Nephron (organoid): ENCODE data around the gene EHD4.

Experiments
- H3K27ac Mint-ChIP-seq, 3 experiments: 2 replicates each; pipeline ENCODE4 v1.8.0; 2020; ENCODE audit warnings: mixed read lengths in 3 of 3, mild to moderate bottlenecking in 2 of 3, moderate library complexity in 1 of 3
- H3K27me3 Mint-ChIP-seq: 2 replicates; pipeline ENCODE4 v1.8.0; 2021; ENCODE audit warnings: low read depth, mild to moderate bottlenecking, moderate library complexity, mixed read lengths
- H3K36me3 Mint-ChIP-seq: 2 replicates; pipeline ENCODE4 v1.8.0; 2020; ENCODE audit warnings: low read depth, mixed read lengths
- H3K4me1 Mint-ChIP-seq: 2 replicates; pipeline ENCODE4 v1.8.0; 2020; ENCODE audit warnings: mixed read lengths
- H3K4me3 Mint-ChIP-seq, 3 experiments: 2 replicates each; pipeline ENCODE4 v1.8.0; 2020; ENCODE audit warnings: mild to moderate bottlenecking in 3 of 3, mixed read lengths in 3 of 3, moderate library complexity in 2 of 3
- H3K9me3 Mint-ChIP-seq: 2 replicates; pipeline ENCODE4 v1.8.0; 2020; ENCODE audit warnings: mixed read lengths
- CTCF ChIP-seq, 3 experiments: fragments of 200-600 bp; sonication (generic); IDR thresholded peaks; one replicate each; pipeline ENCODE4 v1.5.0; 2021; ENCODE audit warnings: antibody characterized with exemption in 3 of 3; ENCODE audit not compliant: unreplicated experiment in 3 of 3

EHD4 gene

GRCh38 chr15:41933771-41934170 lies 38.6 kb downstream of the EHD4 start:
- TF ChIP-seq CTCF (IDR thresholded peaks at IDR 0.05; ENCODE audit: unreplicated experiment in 3 of 3) = no peak
- no peak overlapping the region for H3K27ac Mint-ChIP-seq

GRCh38 chr15:41933326-41933725 lies 39.0 kb downstream of the EHD4 start:
- Mint-ChIP-seq H3K4me3 (peak overlapping the region in 2 of 3 experiments; percentile 23 to 26), H3K4me1 (peaks cover 55% of the 10 kb centered on the region), H3K27me3 (peaks cover 4% of the 10 kb centered on the region), H3K36me3 (no peaks in the 10 kb centered on the region), H3K9me3 (no peaks in the 10 kb centered on the region), H3K27ac (peak overlapping the region; percentile 52 to 76 (median 68))
- no peak for TF ChIP-seq CTCF (IDR thresholded peaks at IDR 0.05; ENCODE audit: unreplicated experiment in 3 of 3)

More at GRCh38 chr15:41933771-41934170, 38.6 kb downstream of the EHD4 start:
- no peaks in the 10 kb centered on the region for H3K36me3 Mint-ChIP-seq
- H3K4me1 Mint-ChIP-seq = peaks cover 50% of the 10 kb centered on the region
- H3K27me3 Mint-ChIP-seq = peaks cover 4% of the 10 kb centered on the region
- H3K4me3 Mint-ChIP-seq = no peak overlapping the region
- H3K9me3 Mint-ChIP-seq = no peaks in the 10 kb centered on the region

GRCh38 chr15:41932511-41933289 lies 39.7 kb downstream of the EHD4 start:
- peak overlapping the region; percentile 52 to 76 (median 68) for H3K27ac Mint-ChIP-seq
- H3K4me3 Mint-ChIP-seq = peak overlapping the region; percentile 9 to 26 (median 23)
- H3K9me3 Mint-ChIP-seq = no peaks in the 10 kb centered on the region
- H3K4me1 Mint-ChIP-seq = peaks cover 61% of the 10 kb centered on the region
- TF ChIP-seq CTCF (IDR thresholded peaks at IDR 0.05; ENCODE audit: unreplicated experiment in 3 of 3) = no peak
- H3K27me3 Mint-ChIP-seq = peaks cover 4% of the 10 kb centered on the region
- H3K36me3 Mint-ChIP-seq = no peaks in the 10 kb centered on the region

GRCh38 chr15:41932101-41932500 lies 40.3 kb downstream of the EHD4 start:
- Mint-ChIP-seq H3K4me1 (peaks cover 66% of the 10 kb centered on the region), H3K9me3 (no peaks in the 10 kb centered on the region), H3K36me3 (no peaks in the 10 kb centered on the region), H3K27me3 (peaks cover 4% of the 10 kb centered on the region), H3K4me3 (no peak overlapping the region), H3K27ac (peak overlapping the region in 2 of 3 experiments; percentile 68 to 76)
- no peak for TF ChIP-seq CTCF (IDR thresholded peaks at IDR 0.05; ENCODE audit: unreplicated experiment in 3 of 3)

GRCh38 chr15:41930867-41931222 lies 41.5 kb downstream of the EHD4 start:
- no peaks in the 10 kb centered on the region for H3K36me3 Mint-ChIP-seq
- H3K4me1 Mint-ChIP-seq = peaks cover 73% of the 10 kb centered on the region
- no peak overlapping the region for H3K4me3 Mint-ChIP-seq
- no peak for TF ChIP-seq CTCF (IDR thresholded peaks at IDR 0.05; ENCODE audit: unreplicated experiment in 3 of 3)
- peaks cover 8% of the 10 kb centered on the region for H3K27me3 Mint-ChIP-seq
- no peaks in the 10 kb centered on the region for H3K9me3 Mint-ChIP-seq
- peak overlapping the region in 1 of 3 experiments; percentile 49 for H3K27ac Mint-ChIP-seq
